Measurements from ENCODE around the gene CCDC195. TPM values are rescaled to one million over a fixed set of nuclear protein-coding genes. Genes with fewer than 3 reads are reported as not detected.

CCDC195 gene
- not detected for total RNA-seq
- polyA plus RNA-seq = not detected
- long read RNA-seq, donor 1 = 0 reads
- long read RNA-seq, donor 2 = 0 reads
- long read RNA-seq, donor 3 = 0 reads

- 89 to 95% (median 90%) methylated on average over 5 of the region's 5 CpGs for WGBS, 3 donors
- H3K4me3 ChIP-seq = no peak within 1 kb of the TSS
- no peaks in the 10 kb centered on the region for H3K27me3 ChIP-seq
- H3K9me3 ChIP-seq = no peaks in the 10 kb centered on the region
- no peak within 1 kb of the TSS for H3K27ac ChIP-seq
- H3K4me1 ChIP-seq (ENCODE audit: insufficient read depth) = no peaks in the 10 kb centered on the region
- no peak for DNase-seq
- no peaks in the 10 kb centered on the region for H3K36me3 ChIP-seq
- TF ChIP-seq EP300 (IDR thresholded peaks at IDR 0.05) (no peak), POLR2A (IDR thresholded peaks at IDR 0.05) (no peak), CTCF (IDR thresholded peaks at IDR 0.05) (no peak)
- intact Hi-C loops (cut with DNase I) = no loop called here
Measured at GRCh38 chr2:224716201-224716600, at the start of gene CCDC195. Gene CCDC195, minus strand, starts transcription at chr2:224716365. Its CDS starts 0 bp downstream, at chr2:224716365.

GRCh38 chr2:224764565-224765236, 48.5 kb upstream of the CCDC195 start:
- no peaks in the 10 kb centered on the region for H3K36me3 ChIP-seq
- no peak for TF ChIP-seq POLR2A (IDR thresholded peaks at IDR 0.05)
- H3K4me3 ChIP-seq = no peak overlapping the region
- intact Hi-C loops (cut with DNase I) = no loop called here
- H3K4me1 ChIP-seq (ENCODE audit: insufficient read depth) = no peaks in the 10 kb centered on the region
- no peaks in the 10 kb centered on the region for H3K27me3 ChIP-seq
- no peak overlapping the region for H3K27ac ChIP-seq
- 92 to 100% (median 93%) methylated on average over 2 of the region's 2 CpGs for WGBS, 3 donors
- H3K9me3 ChIP-seq = no peaks in the 10 kb centered on the region
- DNase-seq = no peak

GRCh38 chr2:224757934-224758548, 41.9 kb upstream of the CCDC195 start:
- 84 to 94% (median 89%) methylated on average over 3 of the region's 3 CpGs for WGBS, 3 donors
- DNase-seq = no peak
- no peak overlapping the region for H3K4me3 ChIP-seq
- H3K36me3 ChIP-seq = no peaks in the 10 kb centered on the region
- H3K4me1 ChIP-seq (ENCODE audit: insufficient read depth) = no peaks in the 10 kb centered on the region
- intact Hi-C loops (cut with DNase I) = no loop called here
- H3K9me3 ChIP-seq = peaks cover 0 to 5% of the 10 kb centered on the region in 2 donors
- TF ChIP-seq EP300 (IDR thresholded peaks at IDR 0.05) (no peak), POLR2A (IDR thresholded peaks at IDR 0.05) (no peak)
- H3K27me3 ChIP-seq = no peaks in the 10 kb centered on the region
- no peak overlapping the region for H3K27ac ChIP-seq

- Histone ChIP-seq H3K9me3 (peaks cover 0 to 5% of the 10 kb centered on the region in 2 donors), H3K36me3 (no peaks in the 10 kb centered on the region), H3K4me1 (ENCODE audit: insufficient read depth) (no peaks in the 10 kb centered on the region), H3K27me3 (no peaks in the 10 kb centered on the region), H3K27ac (no peak overlapping the region), H3K4me3 (no peak overlapping the region)
- no peak for DNase-seq
- WGBS, 3 donors = 4 to 24% (median 9%) methylated on average over 1 of the region's 1 CpG
- intact Hi-C loops (cut with DNase I) = no loop called here
- no peak for TF ChIP-seq CTCF (IDR thresholded peaks at IDR 0.05)
- no peak for TF ChIP-seq POLR2A (IDR thresholded peaks at IDR 0.05)
- TF ChIP-seq EP300 (IDR thresholded peaks at IDR 0.05) = no peak
Measured at GRCh38 chr2:224753743-224754540, 37.8 kb upstream of the CCDC195 start.

GRCh38 chr2:224751996-224752698, 36.0 kb upstream of the CCDC195 start:
- DNase-seq = no peak
- no peaks in the 10 kb centered on the region for H3K4me1 ChIP-seq (ENCODE audit: insufficient read depth)
- H3K9me3 ChIP-seq = no peaks in the 10 kb centered on the region
- no peak overlapping the region for H3K27ac ChIP-seq
- H3K27me3 ChIP-seq = no peaks in the 10 kb centered on the region
- TF ChIP-seq EP300 (IDR thresholded peaks at IDR 0.05) (no peak), CTCF (IDR thresholded peaks at IDR 0.05) (no peak), POLR2A (IDR thresholded peaks at IDR 0.05) (no peak)
- H3K4me3 ChIP-seq = no peak overlapping the region
- 79 to 84% (median 80%) methylated on average over 5 of the region's 5 CpGs for WGBS, 3 donors
- no peaks in the 10 kb centered on the region for H3K36me3 ChIP-seq
- intact Hi-C loops (cut with DNase I) = no loop called here

All from ovary (tissue), 10 donors.